PFSK-1 (cell line): ENCODE data around the gene MCTS1.

Experiments used
- POLR2AphosphoS5 ChIP-seq: IDR thresholded peaks from 2 replicates; pipeline ENCODE4 v1.6.1; 2012; ENCODE audit warnings: low read depth, mild to moderate bottlenecking, control low read depth, low read length, moderate library complexity
- TAF1 ChIP-seq: IDR thresholded peaks from 2 replicates; pipeline ENCODE4 v1.6.1; 2012; ENCODE audit warnings: low read length, control low read depth, borderline replicate concordance; ENCODE audit not compliant: insufficient read depth

DNA sequence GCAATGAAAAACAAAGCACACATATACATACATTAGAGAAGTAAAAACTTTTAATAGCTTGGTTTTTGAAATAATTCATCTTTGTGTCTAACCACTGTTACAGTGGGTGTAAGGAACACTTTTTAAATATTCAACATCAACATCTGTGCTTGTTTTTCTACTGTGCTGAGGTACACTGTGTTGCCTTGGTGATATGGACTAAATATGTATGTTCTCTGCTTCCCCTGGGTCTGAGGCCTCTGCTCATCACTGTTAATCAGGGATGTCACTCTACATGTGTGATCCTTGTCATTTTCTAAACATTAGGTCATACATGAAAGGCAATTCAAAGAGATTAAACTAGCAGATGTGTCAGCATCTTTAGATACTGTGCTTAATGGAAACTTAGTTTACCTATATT, 10.9 kb downstream of the MCTS1 start:
- TF ChIP-seq POLR2AphosphoS5 = no peak
- TF ChIP-seq TAF1 = no peak
